Mesodermal cell (in vitro differentiated cells): ENCODE results near the gene TRPM1.
"Not testable (repeated sequence)": the region's sequence is repeated elsewhere in the genome, so short reads cannot be mapped to it uniquely, and the experiment has no call there.

ENCODE experiments used
- H3K27ac ChIP-seq: 2 replicates; pipeline ENCODE4 v1.7.0; 2013; ENCODE audit warnings: mild to moderate bottlenecking, low read depth, low read length, moderate library complexity; ENCODE audit not compliant: severe bottlenecking
- H3K36me3 ChIP-seq: 2 replicates; pipeline ENCODE4 v1.7.1; 2013; ENCODE audit warnings: mild to moderate bottlenecking, low read length, moderate library complexity; ENCODE audit not compliant: control insufficient read depth, insufficient read depth
- H3K4me1 ChIP-seq: one replicate; pipeline ENCODE4 v1.7.1; 2013; ENCODE audit warnings: mild to moderate bottlenecking, low read length; ENCODE audit not compliant: insufficient read depth, control insufficient read depth, poor library complexity, severe bottlenecking
- H3K4me3 ChIP-seq: 2 replicates; pipeline ENCODE4 v1.7.0; 2013; ENCODE audit warnings: low read length, control low read depth, mild to moderate bottlenecking; ENCODE audit not compliant: insufficient read depth, poor library complexity, severe bottlenecking; ENCODE audit errors: extremely low read depth
- H3K9me3 ChIP-seq: 2 replicates; pipeline ENCODE4 v1.7.1; 2013; ENCODE audit warnings: mild to moderate bottlenecking, low read length, moderate library complexity; ENCODE audit not compliant: control insufficient read depth
- WGBS, 2 experiments: methylation state at CpG; one replicate each; pipeline ENCODE4 v1.1.5; 2013; ENCODE audit warnings: missing lambda C conversion rate in 2 of 2; ENCODE audit not compliant: insufficient coverage in 2 of 2; 5-methylcytosine and 5-hydroxymethylcytosine counted together

TRPM1 gene

DNA sequence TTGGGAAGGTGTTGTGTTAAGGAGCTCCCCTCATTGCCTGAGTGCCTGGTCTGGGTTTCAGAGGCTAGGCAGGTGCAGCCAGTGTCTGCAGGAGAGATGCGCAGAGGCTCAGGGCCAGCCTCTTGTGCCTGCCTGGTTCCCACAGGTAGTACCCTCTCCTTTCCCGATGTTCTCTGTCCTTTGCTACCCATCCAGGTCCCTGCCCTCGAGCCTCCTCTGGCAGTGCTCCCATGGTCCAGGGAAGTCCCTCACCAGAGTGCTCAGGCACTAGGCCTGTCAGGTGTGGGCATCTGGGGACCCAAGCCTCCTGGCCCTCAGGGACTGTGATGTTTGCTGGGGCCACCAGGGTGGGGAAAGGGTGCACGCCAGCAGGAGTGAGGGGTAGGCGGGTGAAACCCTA is 5.0 kb downstream of the TRPM1 start:
- no peaks in the 10 kb centered on the region for H3K36me3 ChIP-seq
- peaks cover 6% of the 10 kb centered on the region for H3K4me1 ChIP-seq
- no peaks in the 10 kb centered on the region for H3K9me3 ChIP-seq
- H3K4me3 ChIP-seq: no peak overlapping the region
- H3K27ac ChIP-seq: no peak overlapping the region
- WGBS, 2 experiments: 86 to 95% methylated on average over 4 to 5 of the region's 5 CpGs

- no peak overlapping the region for H3K4me3 ChIP-seq
- no peaks in the 10 kb centered on the region for H3K9me3 ChIP-seq
- no peak overlapping the region for H3K27ac ChIP-seq
- H3K36me3 ChIP-seq: no peaks in the 10 kb centered on the region
- H3K4me1 ChIP-seq: no peaks in the 10 kb centered on the region
- WGBS, 2 experiments: 83 to 92% methylated on average over 3 to 4 of the region's 6 CpGs
Observed at GRCh38 chr15:31091481-31091880, 10.0 kb downstream of the TRPM1 start.

DNA sequence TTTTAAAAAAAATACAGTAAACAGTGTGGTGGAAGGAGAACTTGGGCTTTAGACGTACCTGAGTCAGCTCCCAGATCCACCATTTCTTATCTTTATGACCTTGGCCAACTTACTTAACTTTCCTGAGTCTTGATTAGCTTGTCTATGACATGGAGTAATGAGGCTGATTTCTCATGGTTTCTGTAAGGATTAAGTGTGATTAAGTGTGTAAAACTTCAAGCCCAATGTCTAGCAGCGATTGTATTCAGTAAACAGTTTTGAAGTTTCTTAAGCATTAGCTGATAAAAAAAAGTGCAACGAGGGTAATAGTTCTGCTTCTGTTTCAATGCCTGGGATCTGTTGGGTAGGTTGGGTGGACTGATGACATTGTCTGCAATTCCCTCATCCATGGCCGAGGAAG is 10.8 kb downstream of the TRPM1 start:
- Histone ChIP-seq H3K36me3 (no peaks in the 10 kb centered on the region), H3K4me3 (no peak overlapping the region), H3K9me3 (no peaks in the 10 kb centered on the region), H3K4me1 (no peaks in the 10 kb centered on the region), H3K27ac (no peak overlapping the region)
- WGBS, 2 experiments: 96 to 100% methylated on average over 2 to 3 of the region's 4 CpGs

DNA sequence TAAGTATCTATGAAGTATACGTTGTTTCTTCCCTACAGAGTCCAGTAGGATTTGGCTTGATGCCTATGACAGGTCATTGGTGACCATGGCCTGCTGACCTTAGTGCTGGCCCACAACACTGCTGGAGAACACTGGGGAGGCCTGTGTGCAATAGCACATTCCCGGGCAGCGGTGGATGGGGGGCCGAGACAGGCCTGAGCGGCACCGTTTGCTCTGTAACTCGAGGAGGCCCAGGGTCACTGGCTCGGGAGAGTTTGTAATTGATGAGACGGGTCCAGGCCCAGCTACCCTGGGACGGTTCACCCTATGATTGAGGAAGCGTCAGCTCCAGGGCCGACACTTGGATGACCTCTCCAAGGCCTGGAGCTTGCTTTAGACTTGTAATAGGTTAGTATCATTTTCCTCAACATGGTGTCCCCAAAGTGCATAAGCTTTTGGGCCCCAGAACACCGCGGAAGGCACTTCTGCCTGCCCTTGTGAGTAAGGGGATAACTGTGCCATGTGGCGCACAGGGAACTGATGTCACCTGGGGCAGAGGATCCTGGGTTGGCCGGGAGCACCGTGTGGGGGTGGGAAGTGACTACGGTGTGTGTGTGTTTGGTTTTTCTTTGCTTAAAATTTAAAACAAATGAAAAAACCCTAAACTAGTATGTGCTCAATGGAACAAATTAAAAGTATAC is 12.0 kb downstream of the TRPM1 start:
- Histone ChIP-seq H3K27ac (no peak overlapping the region), H3K36me3 (no peaks in the 10 kb centered on the region), H3K4me1 (no peaks in the 10 kb centered on the region), H3K9me3 (no peaks in the 10 kb centered on the region), H3K4me3 (no peak overlapping the region)
- 90 to 91% methylated on average over 12 to 14 of the region's 18 CpGs for WGBS, 2 experiments

- Histone ChIP-seq H3K4me1 (no peaks in the 10 kb centered on the region), H3K27ac (no peak overlapping the region), H3K4me3 (no peak overlapping the region), H3K9me3 (no peaks in the 10 kb centered on the region), H3K36me3 (no peaks in the 10 kb centered on the region)
- 94 to 96% methylated on average over 14 to 19 of the region's 21 CpGs for WGBS, 2 experiments
Observed at GRCh38 chr15:31088672-31089367, 12.7 kb downstream of the TRPM1 start.

DNA sequence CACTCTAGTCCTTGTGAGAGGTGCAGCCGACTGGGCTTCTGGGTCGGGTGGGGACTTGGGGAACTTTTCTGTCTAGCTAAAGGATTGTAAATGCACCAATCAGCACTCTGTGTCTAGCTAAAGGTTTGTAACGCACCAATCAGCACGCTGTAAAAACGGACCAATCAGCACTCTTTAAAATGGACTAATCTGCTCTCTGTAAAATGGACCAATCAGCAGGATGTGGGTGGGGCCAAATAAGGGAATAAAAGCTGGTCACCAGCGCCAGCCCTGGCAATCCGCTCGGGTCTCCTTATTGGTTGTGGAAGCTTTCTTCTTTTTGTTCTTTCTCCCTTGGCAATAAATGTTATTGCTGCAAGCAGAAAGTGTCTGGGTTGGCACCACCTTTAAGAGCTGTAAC is 13.5 kb downstream of the TRPM1 start:
- H3K4me1 ChIP-seq, H3K9me3 ChIP-seq, H3K4me3 ChIP-seq, H3K27ac ChIP-seq, H3K36me3 ChIP-seq: not testable (repeated sequence)
- 82 to 93% methylated on average over 3 to 8 of the region's 8 CpGs for WGBS, 2 experiments

- Histone ChIP-seq H3K4me1 (no peaks in the 10 kb centered on the region), H3K9me3 (no peaks in the 10 kb centered on the region), H3K27ac (no peak overlapping the region), H3K4me3 (no peak overlapping the region), H3K36me3 (no peaks in the 10 kb centered on the region)
- 89 to 92% methylated on average over 3 to 4 of the region's 4 CpGs for WGBS, 2 experiments
Observed at GRCh38 chr15:31086344-31086743, 15.2 kb downstream of the TRPM1 start.

- WGBS, 2 experiments: 91 to 97% methylated on average over 4 to 5 of the region's 7 CpGs
- no peak overlapping the region for H3K27ac ChIP-seq
- H3K4me1 ChIP-seq: no peaks in the 10 kb centered on the region
- no peaks in the 10 kb centered on the region for H3K36me3 ChIP-seq
- H3K9me3 ChIP-seq: no peaks in the 10 kb centered on the region
- H3K4me3 ChIP-seq: no peak overlapping the region
Observed at GRCh38 chr15:31085359-31085758, 16.2 kb downstream of the TRPM1 start.

DNA sequence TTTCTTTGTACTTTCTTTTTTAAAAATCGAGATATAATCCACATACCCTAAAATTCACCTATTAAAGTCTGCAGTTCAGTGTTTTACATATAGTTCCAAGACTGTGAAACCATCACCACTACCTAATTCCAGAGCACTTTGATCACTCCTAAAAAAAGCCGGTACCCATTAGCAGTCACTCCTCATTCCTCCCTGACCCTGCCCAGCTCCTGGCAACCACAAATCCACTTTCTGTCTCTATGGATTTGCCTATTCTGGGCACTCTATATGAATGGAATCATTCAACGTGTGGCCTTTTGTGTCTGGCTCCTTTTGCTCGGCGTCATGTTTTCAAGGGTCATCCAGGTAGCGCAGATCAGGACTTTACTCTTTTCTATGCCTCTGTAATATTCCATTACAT is 17.3 kb downstream of the TRPM1 start:
- H3K4me3 ChIP-seq: no peak overlapping the region
- H3K9me3 ChIP-seq: no peaks in the 10 kb centered on the region
- H3K36me3 ChIP-seq: no peaks in the 10 kb centered on the region
- no peak overlapping the region for H3K27ac ChIP-seq
- WGBS, 2 experiments: 73 to 95% methylated on average over 2 of the region's 6 CpGs
- H3K4me1 ChIP-seq: peaks cover 5% of the 10 kb centered on the region

DNA sequence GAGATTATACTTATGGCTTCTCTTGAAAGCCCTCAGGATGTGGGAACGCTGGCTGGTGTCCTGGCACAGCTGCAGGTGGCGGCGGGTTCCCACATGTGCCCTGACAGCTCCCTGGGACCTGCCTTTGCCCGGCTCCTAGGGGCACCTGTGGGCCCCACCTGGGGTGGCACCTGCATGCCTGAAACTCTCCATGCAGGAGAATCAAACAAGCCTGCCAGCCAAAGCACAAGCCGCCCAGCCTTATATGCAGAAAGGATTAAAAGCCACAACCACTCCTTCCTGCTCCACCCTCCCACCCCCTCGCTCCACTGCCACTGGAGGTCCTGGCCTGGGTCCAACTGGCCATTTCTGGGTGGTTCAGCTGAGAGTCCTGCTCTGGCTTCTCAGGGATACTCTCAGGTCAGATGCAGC is 18.1 kb downstream of the TRPM1 start:
- H3K27ac ChIP-seq: no peak overlapping the region
- 86 to 95% methylated on average over 4 to 6 of the region's 6 CpGs for WGBS, 2 experiments
- H3K36me3 ChIP-seq: no peaks in the 10 kb centered on the region
- no peak overlapping the region for H3K4me3 ChIP-seq
- no peaks in the 10 kb centered on the region for H3K9me3 ChIP-seq
- H3K4me1 ChIP-seq: peaks cover 6% of the 10 kb centered on the region

DNA sequence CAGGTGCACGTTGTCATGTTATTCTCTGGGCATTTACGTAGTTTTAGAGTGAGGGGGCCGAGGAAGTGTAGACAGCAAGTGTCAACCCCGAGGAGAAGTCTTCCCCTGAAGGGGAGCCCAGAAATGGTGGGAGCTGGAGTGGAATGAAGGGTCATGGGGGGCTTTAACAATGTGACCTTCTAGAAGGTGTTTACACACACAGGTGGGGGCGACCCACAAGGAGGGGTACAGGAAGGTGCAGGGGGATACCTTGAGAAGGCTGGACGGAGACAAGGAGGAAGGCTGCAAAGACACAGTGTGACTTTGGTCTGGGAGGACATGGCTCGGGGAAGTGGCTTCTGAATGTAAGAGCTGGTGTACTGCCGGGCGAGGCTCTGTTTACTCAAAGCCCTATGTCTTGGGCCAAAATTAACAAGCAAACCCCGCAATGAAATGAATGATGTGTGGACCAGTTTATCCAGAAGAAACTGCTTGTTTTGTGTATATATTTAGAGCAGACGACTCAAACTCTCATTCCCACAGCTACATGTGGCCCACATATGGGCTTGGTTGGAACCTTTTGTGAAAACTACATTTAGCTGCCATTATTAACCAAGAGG is 18.7 kb downstream of the TRPM1 start:
- Histone ChIP-seq H3K36me3 (no peaks in the 10 kb centered on the region), H3K4me3 (no peak overlapping the region), H3K27ac (no peak overlapping the region), H3K9me3 (no peaks in the 10 kb centered on the region), H3K4me1 (peaks cover 6% of the 10 kb centered on the region)
- 88 to 93% methylated on average over 8 to 10 of the region's 11 CpGs for WGBS, 2 experiments
